Stimulated activated CD8-positive, alpha-beta memory T cell treated with anti-CD3 and anti-CD28 coated beads, Interleukin-4, amount 100 ng/mL, for 48 hours (primary cell): ENCODE data around the gene ZNF468.
"Not testable (repeated sequence)": the region's sequence is repeated elsewhere in the genome, so short reads cannot be mapped to it uniquely, and the experiment has no call there.

Experiments
- DNase-seq: peaks from one replicate; pipeline ENCODE4 v3.0.0-alpha.2; 2020

ZNF468 gene

DNA sequence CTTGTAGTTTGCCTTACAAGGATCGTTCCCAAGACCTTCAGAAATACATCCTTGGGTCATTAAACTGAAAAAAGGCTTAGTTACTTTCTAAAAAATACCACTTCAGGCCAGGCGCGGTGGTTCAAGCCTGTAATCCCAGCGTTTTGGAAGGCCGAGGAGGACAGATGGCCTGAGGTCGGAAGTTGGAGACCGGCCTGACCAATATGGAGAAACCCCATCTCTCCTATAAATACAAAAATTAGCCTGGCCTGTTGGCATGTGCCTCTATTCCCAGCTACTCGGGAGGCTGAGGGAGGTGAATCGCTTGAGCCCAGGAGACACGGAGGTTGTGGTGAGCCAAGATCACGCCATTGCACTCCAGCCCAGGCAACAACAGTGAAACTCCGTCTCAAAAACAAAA is 33.7 kb downstream of the ZNF468 start:
- no peak for DNase-seq

DNA sequence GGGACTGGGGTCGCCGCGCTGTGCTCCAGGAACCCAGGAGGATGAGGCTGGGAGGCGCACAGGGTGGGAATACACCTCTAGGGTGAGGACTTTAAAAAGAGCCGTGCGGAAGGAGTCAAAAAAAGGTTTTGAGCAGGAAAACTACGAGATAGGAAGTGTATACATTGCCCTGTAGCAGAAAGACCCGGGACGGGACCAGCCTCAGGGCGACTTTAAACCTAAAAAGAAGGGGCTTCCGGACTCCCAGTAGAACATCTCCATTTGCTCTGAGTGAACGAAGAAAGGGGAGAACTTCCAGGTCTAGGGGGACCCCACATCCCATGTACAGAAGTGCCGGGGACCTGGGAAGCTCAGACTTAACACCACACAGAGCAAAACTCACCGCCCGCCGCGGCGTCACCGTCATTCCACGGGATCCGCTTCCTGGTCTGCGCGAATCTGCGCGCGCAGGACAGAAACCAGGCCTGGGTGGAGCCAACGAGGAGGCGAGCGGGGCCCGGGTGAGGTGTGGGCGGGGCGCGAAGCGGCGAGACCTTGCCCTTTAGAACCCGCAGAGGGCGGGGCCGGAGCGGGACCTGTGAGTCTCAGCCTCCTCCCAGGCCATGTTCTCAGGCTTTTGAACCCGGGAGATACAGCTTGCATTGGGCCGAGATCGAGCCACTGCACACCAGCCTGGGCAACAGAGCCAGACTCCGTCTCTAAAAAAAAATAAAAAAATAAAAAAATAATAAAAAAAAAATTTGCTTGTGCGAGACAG is 36.0 kb downstream of the ZNF468 start, which contains the start of gene ZNF28:
Gene ZNF28 (minus strand): TSS at position 430 of the 757 bp plus-strand sequence. CDS start 3,675 bp downstream, outside the sequence.
- DNase-seq = peak; percentile 75

DNA sequence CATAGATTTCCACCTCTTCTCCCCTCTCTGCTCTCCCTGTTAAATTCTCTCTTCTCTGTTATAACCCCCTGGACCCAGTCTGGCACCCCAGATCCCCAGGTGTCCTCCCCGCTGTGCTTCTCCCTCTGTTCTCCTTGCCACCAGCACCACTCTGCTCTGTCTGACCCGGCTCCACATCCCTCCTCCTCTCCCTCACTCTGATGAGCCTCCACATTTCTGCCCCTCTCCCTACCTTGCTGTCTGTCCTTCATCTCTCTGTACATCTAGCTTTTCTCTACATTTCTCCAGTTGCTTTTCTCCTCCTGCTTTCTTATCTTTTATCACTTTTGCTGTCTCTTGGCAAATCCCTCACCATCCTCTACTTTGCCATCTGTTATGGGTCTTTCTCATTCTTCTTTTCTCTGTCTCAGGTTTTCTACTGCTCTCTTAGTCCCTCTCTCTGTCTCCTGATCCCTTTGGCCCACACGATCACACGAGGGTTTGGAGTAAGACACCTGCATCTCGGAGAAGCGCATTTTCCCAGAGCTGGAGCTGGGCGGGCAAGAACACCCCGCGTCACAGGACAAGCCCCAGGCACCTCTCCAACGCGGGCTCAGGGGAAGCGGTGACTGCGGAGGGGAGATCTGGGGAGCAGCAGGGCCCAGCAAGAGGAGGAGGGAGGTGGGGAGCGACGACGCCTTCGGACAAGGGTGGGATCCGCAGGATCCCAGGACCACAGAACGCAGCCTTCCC is 36.8 kb downstream of the ZNF468 start:
- peak; percentile 45 for DNase-seq

DNA sequence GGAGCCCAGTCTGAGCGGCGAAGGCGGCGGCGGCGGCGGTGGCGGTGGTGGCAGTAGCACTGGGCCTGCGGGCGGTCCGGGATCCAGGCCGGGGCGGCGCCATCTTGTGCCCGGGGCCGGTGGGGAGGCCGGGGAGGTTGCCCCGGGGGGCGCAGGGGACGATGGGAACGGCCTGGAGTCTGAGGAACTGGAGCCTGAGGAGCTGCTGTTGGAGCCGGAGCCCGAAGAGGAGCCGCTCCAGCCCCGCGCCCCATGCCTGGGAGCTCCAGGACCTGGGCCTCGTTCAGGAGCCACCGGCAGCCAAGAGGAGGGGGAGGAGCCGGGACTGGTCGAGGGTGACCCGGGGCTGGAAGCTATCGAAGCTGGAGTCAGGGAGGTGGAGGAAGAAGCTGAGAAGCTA is 47.6 kb downstream of the ZNF468 start:
- DNase-seq = no peak

DNA sequence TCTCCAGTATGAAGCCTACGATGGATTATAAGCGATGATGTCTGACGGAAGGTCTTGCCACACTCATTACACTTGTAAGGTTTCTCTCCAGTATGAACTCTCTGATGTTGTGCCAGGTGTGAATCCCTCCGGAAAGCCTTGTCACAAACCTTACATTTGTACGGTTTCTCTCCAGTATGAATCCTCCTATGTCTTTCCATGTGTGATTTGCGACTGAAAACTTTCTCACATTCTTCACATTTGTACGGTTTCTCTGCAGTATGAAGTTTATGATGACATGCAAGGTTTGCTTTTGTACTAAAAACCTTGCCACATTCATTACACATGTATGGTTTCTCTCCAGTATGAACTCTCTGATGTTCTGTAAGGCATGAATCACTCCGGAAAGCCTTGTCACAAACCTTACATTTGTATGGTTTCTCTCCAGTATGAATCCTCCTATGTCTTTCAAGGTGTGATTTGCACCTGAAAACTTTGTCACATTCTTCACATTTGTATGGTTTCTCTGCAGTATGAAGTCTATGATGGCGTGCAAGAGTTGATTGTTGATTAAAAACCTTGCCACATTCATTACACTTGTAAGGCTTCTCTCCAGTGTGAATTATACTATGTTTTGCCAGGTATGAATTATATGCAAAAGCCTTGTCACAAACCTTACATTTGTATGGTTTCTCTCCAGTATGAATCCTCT is 57.3 kb downstream of the ZNF468 start:
- DNase-seq = not testable (repeated sequence)

DNA sequence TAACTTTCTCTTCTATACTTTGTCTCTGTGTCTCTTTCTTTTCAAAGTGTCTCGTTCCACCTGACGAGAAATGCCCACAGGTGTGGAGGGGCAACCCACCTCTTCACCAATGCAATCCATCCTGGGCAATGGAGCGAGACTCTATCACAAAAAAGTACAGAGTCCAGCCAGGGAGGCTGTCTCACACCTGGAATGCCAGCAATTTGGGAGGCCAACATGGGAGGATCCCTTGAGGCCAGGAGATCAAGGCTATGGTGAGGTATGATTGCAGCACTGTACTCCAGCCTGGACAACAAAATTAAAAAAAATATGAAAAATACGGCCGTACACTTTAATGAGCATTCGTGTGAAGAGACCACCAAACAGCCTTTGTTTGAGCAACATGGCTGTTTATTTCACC is 68.0 kb downstream of the ZNF468 start:
- no peak for DNase-seq
